ENCODE data around the gene BHMT.

DNA sequence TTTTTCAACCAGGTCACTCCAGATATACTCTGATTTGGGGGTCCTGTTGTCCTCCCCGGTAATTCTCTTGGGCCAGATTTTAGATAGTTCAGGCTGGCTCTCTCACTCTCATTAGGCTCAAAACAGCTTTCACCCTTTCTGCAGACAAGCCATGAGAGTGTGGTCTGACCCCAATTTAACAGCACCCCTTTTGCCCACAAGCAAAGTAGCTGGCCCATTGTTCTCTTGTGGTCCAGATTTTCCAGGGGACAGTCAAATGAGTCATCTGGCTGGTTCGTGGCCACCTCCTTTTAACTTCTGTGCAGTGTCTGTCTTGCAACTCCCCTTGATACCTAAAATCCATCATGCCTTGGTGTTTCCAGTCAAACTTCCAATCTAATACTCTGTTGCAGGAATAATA is 25.5 kb upstream of the BHMT start:
- TF ChIP-seq EZH2 (IDR thresholded peaks at IDR 0.05; ENCODE audit: borderline replicate concordance, low read depth, low read length, severe bottlenecking), result no peak
- TF ChIP-seq, protein P1, sequence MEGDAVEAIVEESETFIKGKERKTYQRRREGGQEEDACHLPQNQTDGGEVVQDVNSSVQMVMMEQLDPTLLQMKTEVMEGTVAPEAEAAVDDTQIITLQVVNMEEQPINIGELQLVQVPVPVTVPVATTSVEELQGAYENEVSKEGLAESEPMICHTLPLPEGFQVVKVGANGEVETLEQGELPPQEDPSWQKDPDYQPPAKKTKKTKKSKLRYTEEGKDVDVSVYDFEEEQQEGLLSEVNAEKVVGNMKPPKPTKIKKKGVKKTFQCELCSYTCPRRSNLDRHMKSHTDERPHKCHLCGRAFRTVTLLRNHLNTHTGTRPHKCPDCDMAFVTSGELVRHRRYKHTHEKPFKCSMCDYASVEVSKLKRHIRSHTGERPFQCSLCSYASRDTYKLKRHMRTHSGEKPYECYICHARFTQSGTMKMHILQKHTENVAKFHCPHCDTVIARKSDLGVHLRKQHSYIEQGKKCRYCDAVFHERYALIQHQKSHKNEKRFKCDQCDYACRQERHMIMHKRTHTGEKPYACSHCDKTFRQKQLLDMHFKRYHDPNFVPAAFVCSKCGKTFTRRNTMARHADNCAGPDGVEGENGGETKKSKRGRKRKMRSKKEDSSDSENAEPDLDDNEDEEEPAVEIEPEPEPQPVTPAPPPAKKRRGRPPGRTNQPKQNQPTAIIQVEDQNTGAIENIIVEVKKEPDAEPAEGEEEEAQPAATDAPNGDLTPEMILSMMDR (IDR thresholded peaks at IDR 0.05; ENCODE audit: borderline replicate concordance, extremely low read depth, low read length, poor library complexity, severe bottlenecking), result no peak
